ENCODE data around the gene N4BP3. TPM values are rescaled to one million over a fixed set of nuclear protein-coding genes. Genes with fewer than 3 reads are reported as not detected.
"Not testable (repeated sequence)": the region's sequence is repeated elsewhere in the genome, so short reads cannot be mapped to it uniquely, and the experiment has no call there.

Gene N4BP3
- total RNA-seq, 3 donors from 2014 or later: 0.82 to 4.0 (median 1.7) TPM

GRCh38 chr5:178080618-178081410 is 32.5 kb upstream of the N4BP3 start:
- Histone ChIP-seq H3K4me1 (ENCODE audit: low read depth) (no peaks in the 10 kb centered on the region), H3K36me3 (ENCODE audit: low read depth) (no peaks in the 10 kb centered on the region), H3K4me3 (no peak overlapping the region), H3K9me3 (no peaks in the 10 kb centered on the region)
- DNase-seq (no peak), ATAC-seq (no peak)
- TF ChIP-seq, protein P1, sequence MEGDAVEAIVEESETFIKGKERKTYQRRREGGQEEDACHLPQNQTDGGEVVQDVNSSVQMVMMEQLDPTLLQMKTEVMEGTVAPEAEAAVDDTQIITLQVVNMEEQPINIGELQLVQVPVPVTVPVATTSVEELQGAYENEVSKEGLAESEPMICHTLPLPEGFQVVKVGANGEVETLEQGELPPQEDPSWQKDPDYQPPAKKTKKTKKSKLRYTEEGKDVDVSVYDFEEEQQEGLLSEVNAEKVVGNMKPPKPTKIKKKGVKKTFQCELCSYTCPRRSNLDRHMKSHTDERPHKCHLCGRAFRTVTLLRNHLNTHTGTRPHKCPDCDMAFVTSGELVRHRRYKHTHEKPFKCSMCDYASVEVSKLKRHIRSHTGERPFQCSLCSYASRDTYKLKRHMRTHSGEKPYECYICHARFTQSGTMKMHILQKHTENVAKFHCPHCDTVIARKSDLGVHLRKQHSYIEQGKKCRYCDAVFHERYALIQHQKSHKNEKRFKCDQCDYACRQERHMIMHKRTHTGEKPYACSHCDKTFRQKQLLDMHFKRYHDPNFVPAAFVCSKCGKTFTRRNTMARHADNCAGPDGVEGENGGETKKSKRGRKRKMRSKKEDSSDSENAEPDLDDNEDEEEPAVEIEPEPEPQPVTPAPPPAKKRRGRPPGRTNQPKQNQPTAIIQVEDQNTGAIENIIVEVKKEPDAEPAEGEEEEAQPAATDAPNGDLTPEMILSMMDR (IDR thresholded peaks at IDR 0.05): no peak
- intact Hi-C loops (cut with DNase I, micrococcal nuclease): no loop called here

- H3K4me1 ChIP-seq (ENCODE audit: low read depth): no peaks in the 10 kb centered on the region
- H3K9me3 ChIP-seq: no peaks in the 10 kb centered on the region
- H3K36me3 ChIP-seq (ENCODE audit: low read depth): no peaks in the 10 kb centered on the region
- ATAC-seq (no peak), DNase-seq (no peak)
- no peak overlapping the region for H3K4me3 ChIP-seq
- intact Hi-C loops (cut with DNase I, micrococcal nuclease): no loop called here
- TF ChIP-seq, protein P1 (IDR thresholded peaks at IDR 0.05): no peak
Observed at GRCh38 chr5:178081571-178082243, 31.6 kb upstream of the N4BP3 start.

- TF ChIP-seq, protein P1 (IDR thresholded peaks at IDR 0.05): no peak
- ATAC-seq (no peak), DNase-seq (no peak)
- H3K4me1 ChIP-seq (ENCODE audit: low read depth): no peaks in the 10 kb centered on the region
- H3K4me3 ChIP-seq: no peak overlapping the region
- H3K36me3 ChIP-seq (ENCODE audit: low read depth): no peaks in the 10 kb centered on the region
- intact Hi-C loops (cut with DNase I, micrococcal nuclease): no loop called here
- no peaks in the 10 kb centered on the region for H3K9me3 ChIP-seq
Observed at GRCh38 chr5:178083922-178084321, 29.4 kb upstream of the N4BP3 start.

DNA sequence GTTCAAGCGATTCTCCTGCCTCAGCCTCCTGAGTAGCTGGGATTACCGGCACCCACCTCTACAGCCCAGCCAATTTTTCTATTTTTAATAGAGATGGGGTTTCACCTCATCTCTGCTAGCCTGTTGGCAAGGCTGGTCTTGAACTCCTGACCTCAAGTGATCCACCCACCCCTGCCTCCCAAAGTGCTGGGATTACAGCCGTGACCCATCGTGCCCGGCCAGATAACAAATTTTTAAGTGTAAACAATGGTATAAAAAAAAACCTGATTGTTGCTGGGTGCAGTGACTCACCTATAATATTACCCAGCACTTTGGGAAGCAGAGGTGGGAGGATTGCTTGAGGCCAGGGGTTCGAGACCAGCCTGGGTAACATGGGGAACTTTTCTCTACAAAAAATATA is 28.0 kb upstream of the N4BP3 start:
- Histone ChIP-seq H3K36me3 (ENCODE audit: low read depth) (no peaks in the 10 kb centered on the region), H3K4me1 (ENCODE audit: low read depth) (no peaks in the 10 kb centered on the region), H3K9me3 (no peaks in the 10 kb centered on the region), H3K4me3 (no peak overlapping the region)
- DNase-seq (no peak), ATAC-seq (no peak)
- intact Hi-C loops (cut with DNase I, micrococcal nuclease): no loop called here
- TF ChIP-seq, protein P1 (IDR thresholded peaks at IDR 0.05): no peak

DNA sequence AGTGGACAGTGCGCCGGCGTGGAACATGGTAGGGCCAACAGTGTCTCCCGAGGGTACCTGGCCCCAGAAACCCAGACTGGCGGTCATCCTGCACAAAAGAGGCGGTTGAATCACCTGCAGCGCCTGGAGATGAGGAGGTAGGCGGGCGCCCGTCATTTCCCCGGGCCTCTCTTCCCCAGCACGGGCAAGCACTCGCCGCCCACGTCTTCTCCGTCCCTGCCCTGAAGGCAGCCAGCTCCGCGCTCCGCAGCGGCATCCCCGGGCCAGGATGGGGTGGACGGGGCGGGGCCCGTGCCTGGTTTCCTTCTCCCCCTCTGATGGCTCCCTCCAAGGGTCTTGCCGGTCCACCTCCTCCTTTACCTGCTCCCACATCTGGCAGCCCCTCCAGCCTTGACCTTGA is 27.1 kb upstream of the N4BP3 start:
- TF ChIP-seq, protein P1 (IDR thresholded peaks at IDR 0.05): no peak
- intact Hi-C loops (cut with DNase I, micrococcal nuclease): no loop called here
- H3K36me3 ChIP-seq (ENCODE audit: low read depth): no peaks in the 10 kb centered on the region
- H3K4me1 ChIP-seq (ENCODE audit: low read depth): no peaks in the 10 kb centered on the region
- no peaks in the 10 kb centered on the region for H3K9me3 ChIP-seq
- H3K4me3 ChIP-seq: no peak overlapping the region
- no peak for ATAC-seq
- no peak for DNase-seq

- DNase-seq; H3K36me3 ChIP-seq (ENCODE audit: low read depth); H3K4me1 ChIP-seq (ENCODE audit: low read depth); H3K9me3 ChIP-seq; H3K4me3 ChIP-seq; ATAC-seq; intact Hi-C loops (cut with DNase I, micrococcal nuclease): not testable (repeated sequence)
Observed at GRCh38 chr5:178087199-178087598, 26.1 kb upstream of the N4BP3 start.

Measured in mucosa of descending colon (tissue), 3 donors.